PC-9 (cell line): ENCODE measurements around the gene PNMA8B. TPM values are rescaled to one million over a fixed set of nuclear protein-coding genes. Genes with fewer than 3 reads are reported as not detected.

ENCODE experiments used
- BruUV-seq: library from RNA; stranded (reverse); fragments of 400-500 nt; replicated peaks from 2 replicates; lab custom pipeline; 2021; lab: Mats Ljungman, UMichigan
- CTCF ChIA-PET: fragments of 300-600 bp; sonication (Branson Sonifier 250); formaldehyde crosslinking; loops from one replicate; lab custom pipeline; 2022; ENCODE audit warnings: antibody characterized with exemption; lab: Charles Lee
- POLR2A ChIA-PET: fragments of 300-600 bp; sonication (Branson Sonifier 250); formaldehyde crosslinking; loops from one replicate; lab custom pipeline; 2022; ENCODE audit warnings: antibody characterized with exemption; ENCODE audit not compliant: unreplicated experiment; lab: Charles Lee
- DNase-seq, 2 experiments: peaks; one replicate each; pipeline versions ENCODE4 v3.0.0 to v3.0.0-alpha.2; 2015 to 2022; ENCODE audit warnings: mixed read lengths in 1 of 2
- H2AFZ ChIP-seq: fragments of 200-600 bp; sonication (generic); 2 replicates; pipeline ENCODE4 v1.8.1; 2017; ENCODE audit warnings: antibody characterized with exemption
- H3F3A ChIP-seq: fragments of 200-600 bp; sonication (generic); 2 replicates; pipeline ENCODE4 v1.8.1; 2017; ENCODE audit warnings: antibody characterized with exemption, mild to moderate bottlenecking, low read depth; ENCODE audit not compliant: insufficient read depth
- H3K27ac ChIP-seq: fragments of 200-600 bp; sonication (generic); 2 replicates; pipeline ENCODE4 v1.6.1; 2016; ENCODE audit warnings: mixed run types
- H3K27me3 ChIP-seq: fragments of 200-600 bp; sonication (generic); 2 replicates; pipeline ENCODE4 v1.6.1; 2016; ENCODE audit warnings: low read depth, mixed run types; ENCODE audit not compliant: insufficient read depth
- H3K36me3 ChIP-seq: fragments of 200-600 bp; sonication (generic); 2 replicates; pipeline ENCODE4 v1.6.1; 2016; ENCODE audit warnings: low read depth, mixed run types
- H3K4me1 ChIP-seq: fragments of 200-600 bp; sonication (generic); replicated peaks from 2 replicates; pipeline ENCODE4 v1.6.1; 2016; ENCODE audit warnings: mixed run types; ENCODE audit not compliant: insufficient read depth
- H3K4me2 ChIP-seq: fragments of 200-600 bp; sonication (generic); 2 replicates; pipeline ENCODE4 v1.6.1; 2017; ENCODE audit warnings: mixed run types
- H3K4me3 ChIP-seq: fragments of 200-600 bp; sonication (generic); 2 replicates; pipeline ENCODE4 v1.6.1; 2016; ENCODE audit warnings: mixed run types
- H3K79me2 ChIP-seq: fragments of 200-600 bp; sonication (generic); 2 replicates; pipeline ENCODE4 v1.6.1; 2017; ENCODE audit warnings: low read depth, mixed run types
- H3K9me2 ChIP-seq: fragments of 200-600 bp; sonication (generic); 2 replicates; pipeline ENCODE4 v1.8.1; 2017; ENCODE audit warnings: mild to moderate bottlenecking; ENCODE audit not compliant: insufficient read depth
- H3K9me3 ChIP-seq: fragments of 200-600 bp; sonication (generic); 2 replicates; pipeline ENCODE4 v1.8.1; 2016; ENCODE audit warnings: low read depth; ENCODE audit not compliant: insufficient read depth
- H4K20me1 ChIP-seq: fragments of 200-600 bp; sonication (generic); 2 replicates; pipeline ENCODE4 v1.8.1; 2017; ENCODE audit not compliant: insufficient read depth
- EZH2 ChIP-seq: fragments of 200-600 bp; sonication (generic); IDR thresholded peaks from 2 replicates; pipeline ENCODE4 v1.8.0; 2017; ENCODE audit warnings: antibody characterized with exemption, low read depth
- intact Hi-C: fragments of 100-400 bp; cut with micrococcal nuclease; formaldehyde crosslinking; loops from one replicate; pipeline ENCODE4 v1.10.0; 2022; ENCODE audit not compliant: unreplicated experiment
- total RNA-seq: library from RNA; stranded (reverse); gene quantifications from 2 replicates; pipeline ENCODE4 v1.2.3, GENCODE V29; 2021
- TF ChIP-seq, protein P1 (sequence below): fragments of 200-600 bp; sonication (generic); conservative IDR thresholded peaks from 2 replicates; pipeline ENCODE4 v1.6.1; 2017; ENCODE audit warnings: mixed run types, antibody characterized with exemption, mild to moderate bottlenecking, moderate library complexity

The PNMA8B gene
- total RNA-seq, 1 experiment from 2014 or later: not detected

- no TSS peak for BruUV-seq
- no peaks in the 10 kb centered on the region for H3K9me3 ChIP-seq
- no peaks in the 10 kb centered on the region for H3K36me3 ChIP-seq
- TF ChIP-seq EZH2: no peak
- TF ChIP-seq, protein P1, sequence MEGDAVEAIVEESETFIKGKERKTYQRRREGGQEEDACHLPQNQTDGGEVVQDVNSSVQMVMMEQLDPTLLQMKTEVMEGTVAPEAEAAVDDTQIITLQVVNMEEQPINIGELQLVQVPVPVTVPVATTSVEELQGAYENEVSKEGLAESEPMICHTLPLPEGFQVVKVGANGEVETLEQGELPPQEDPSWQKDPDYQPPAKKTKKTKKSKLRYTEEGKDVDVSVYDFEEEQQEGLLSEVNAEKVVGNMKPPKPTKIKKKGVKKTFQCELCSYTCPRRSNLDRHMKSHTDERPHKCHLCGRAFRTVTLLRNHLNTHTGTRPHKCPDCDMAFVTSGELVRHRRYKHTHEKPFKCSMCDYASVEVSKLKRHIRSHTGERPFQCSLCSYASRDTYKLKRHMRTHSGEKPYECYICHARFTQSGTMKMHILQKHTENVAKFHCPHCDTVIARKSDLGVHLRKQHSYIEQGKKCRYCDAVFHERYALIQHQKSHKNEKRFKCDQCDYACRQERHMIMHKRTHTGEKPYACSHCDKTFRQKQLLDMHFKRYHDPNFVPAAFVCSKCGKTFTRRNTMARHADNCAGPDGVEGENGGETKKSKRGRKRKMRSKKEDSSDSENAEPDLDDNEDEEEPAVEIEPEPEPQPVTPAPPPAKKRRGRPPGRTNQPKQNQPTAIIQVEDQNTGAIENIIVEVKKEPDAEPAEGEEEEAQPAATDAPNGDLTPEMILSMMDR: no peak
- H3F3A ChIP-seq: no peaks in the 10 kb centered on the region; the same call in 1 of the 2 replicates
- no peak overlapping the region for H2AFZ ChIP-seq
- no peaks in the 10 kb centered on the region for H4K20me1 ChIP-seq
- no peaks in the 10 kb centered on the region for H3K9me2 ChIP-seq
- DNase-seq: no peak
- intact Hi-C loops: no loop called here
- no peaks in the 10 kb centered on the region for H3K79me2 ChIP-seq
- ChIA-PET CTCF (interaction anchor here (0.6 kb wide), 1 partner anchor 96 kb away, joined by 3 read pairs; no protein-coding TSS in a partner anchor), POLR2A (no interaction called here)
- H3K4me2 ChIP-seq: no peak overlapping the region
- no peak overlapping the region for H3K27ac ChIP-seq
- H3K4me3 ChIP-seq: no peak overlapping the region
- peaks cover 31% of the 10 kb centered on the region for H3K27me3 ChIP-seq
- no peaks in the 10 kb centered on the region for H3K4me1 ChIP-seq
Measured at GRCh38 chr19:46503848-46504453, 8.3 kb upstream of the PNMA8B start.

DNA sequence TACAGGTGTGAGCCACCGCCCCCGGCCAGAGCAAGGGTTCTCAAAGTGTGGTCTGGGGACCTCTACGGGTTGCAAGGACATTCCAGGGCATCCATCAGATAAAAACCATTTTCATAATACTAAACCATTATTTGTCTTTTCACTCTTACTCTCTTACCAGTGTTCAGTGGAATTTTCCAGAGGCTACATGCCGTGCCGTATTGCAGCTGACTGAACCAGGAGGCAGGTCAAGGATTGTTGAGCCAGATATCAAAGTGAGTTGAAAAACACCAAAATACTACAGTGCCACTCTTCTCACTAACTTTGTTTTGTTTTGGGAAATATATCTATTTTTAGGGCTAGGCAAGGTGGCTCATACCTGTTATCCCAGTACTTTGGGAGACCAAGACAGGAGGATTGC lies 7.2 kb upstream of the PNMA8B start:
- no TSS peak for BruUV-seq
- intact Hi-C loops: no loop called here

GRCh38 chr19:46499692-46500091 lies 4.0 kb upstream of the PNMA8B start:
- Histone ChIP-seq H3K27me3 (peaks cover 28% of the 10 kb centered on the region), H3K27ac (no peak overlapping the region), H3K4me1 (no peaks in the 10 kb centered on the region), H3K9me3 (no peaks in the 10 kb centered on the region), H4K20me1 (no peaks in the 10 kb centered on the region), H3F3A (no peaks in the 10 kb centered on the region; the same call in 1 of the 2 replicates), H3K36me3 (no peaks in the 10 kb centered on the region), H2AFZ (no peak overlapping the region), H3K4me2 (no peak overlapping the region), H3K4me3 (no peak overlapping the region), H3K79me2 (no peaks in the 10 kb centered on the region), H3K9me2 (no peaks in the 10 kb centered on the region)
- intact Hi-C loops: no loop called here
- no peak for TF ChIP-seq EZH2
- TF ChIP-seq, protein P1: no peak
- no TSS peak for BruUV-seq
- ChIA-PET POLR2A (no interaction called here), CTCF (interaction anchor here (0.5 to 0.6 kb wide), 2 partner anchors 31 to 105 kb away, joined by 3 read pairs; no protein-coding TSS in a partner anchor)
- DNase-seq: no peak

More for the DNA sequence above, 7.2 kb upstream of the PNMA8B start:
- POLR2A ChIA-PET: no interaction called here
- DNase-seq: no peak
- H3K4me3 ChIP-seq: no peak overlapping the region
- CTCF ChIA-PET: no interaction called here
- no peaks in the 10 kb centered on the region for H3K36me3 ChIP-seq
- H3K79me2 ChIP-seq: no peaks in the 10 kb centered on the region
- no peaks in the 10 kb centered on the region; the same call in 1 of the 2 replicates for H3F3A ChIP-seq
- H4K20me1 ChIP-seq: no peaks in the 10 kb centered on the region
- H3K4me2 ChIP-seq: no peak overlapping the region
- no peak for TF ChIP-seq EZH2
- TF ChIP-seq, protein P1: no peak
- peaks cover 27% of the 10 kb centered on the region for H3K27me3 ChIP-seq
- no peaks in the 10 kb centered on the region for H3K9me2 ChIP-seq
- H3K4me1 ChIP-seq: no peaks in the 10 kb centered on the region
- no peaks in the 10 kb centered on the region for H3K9me3 ChIP-seq
- H3K27ac ChIP-seq: no peak overlapping the region
- no peak overlapping the region for H2AFZ ChIP-seq
